ENCODE measurements around the gene GSTM5.

DNA sequence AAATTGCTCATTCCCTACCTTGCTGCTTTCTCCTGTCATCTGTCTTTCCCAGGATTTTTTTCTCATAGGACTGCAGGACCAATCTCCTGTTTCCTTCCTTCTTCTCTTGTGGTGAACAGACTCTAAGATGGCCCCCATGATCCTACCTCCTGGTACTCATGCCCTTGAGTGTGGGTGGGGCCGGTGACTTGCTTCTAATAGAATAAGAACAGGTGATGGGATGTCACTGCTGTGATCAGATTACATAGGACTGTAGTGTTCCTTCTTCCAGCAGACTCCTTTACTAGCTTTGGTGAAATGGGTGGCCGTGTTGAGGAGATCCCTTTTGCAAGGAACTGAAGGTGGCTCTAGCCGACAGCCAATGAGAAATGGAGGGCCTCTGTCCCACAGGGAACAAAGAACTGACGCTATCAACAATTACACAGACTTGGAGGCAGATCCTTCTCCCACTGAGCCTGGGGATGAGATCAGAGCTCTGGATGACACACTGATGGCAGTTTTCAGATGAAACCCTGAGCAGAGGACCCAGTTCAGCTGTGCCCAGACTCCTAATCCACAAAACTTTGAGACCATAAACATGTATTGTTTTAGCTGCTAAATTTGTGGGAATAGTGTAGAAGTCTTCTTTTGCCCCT is 21.3 kb downstream of the GSTM5 start:
- TF ChIP-seq EZH2phosphoT487 (IDR thresholded peaks at IDR 0.05; ENCODE audit: borderline replicate concordance) = no peak
- TF ChIP-seq, protein P1, sequence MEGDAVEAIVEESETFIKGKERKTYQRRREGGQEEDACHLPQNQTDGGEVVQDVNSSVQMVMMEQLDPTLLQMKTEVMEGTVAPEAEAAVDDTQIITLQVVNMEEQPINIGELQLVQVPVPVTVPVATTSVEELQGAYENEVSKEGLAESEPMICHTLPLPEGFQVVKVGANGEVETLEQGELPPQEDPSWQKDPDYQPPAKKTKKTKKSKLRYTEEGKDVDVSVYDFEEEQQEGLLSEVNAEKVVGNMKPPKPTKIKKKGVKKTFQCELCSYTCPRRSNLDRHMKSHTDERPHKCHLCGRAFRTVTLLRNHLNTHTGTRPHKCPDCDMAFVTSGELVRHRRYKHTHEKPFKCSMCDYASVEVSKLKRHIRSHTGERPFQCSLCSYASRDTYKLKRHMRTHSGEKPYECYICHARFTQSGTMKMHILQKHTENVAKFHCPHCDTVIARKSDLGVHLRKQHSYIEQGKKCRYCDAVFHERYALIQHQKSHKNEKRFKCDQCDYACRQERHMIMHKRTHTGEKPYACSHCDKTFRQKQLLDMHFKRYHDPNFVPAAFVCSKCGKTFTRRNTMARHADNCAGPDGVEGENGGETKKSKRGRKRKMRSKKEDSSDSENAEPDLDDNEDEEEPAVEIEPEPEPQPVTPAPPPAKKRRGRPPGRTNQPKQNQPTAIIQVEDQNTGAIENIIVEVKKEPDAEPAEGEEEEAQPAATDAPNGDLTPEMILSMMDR (conservative IDR thresholded peaks at IDR 0.05; ENCODE audit: low read length) = no peak

Data from Loucy (cell line).